GM15510 (cell line): Measurements from ENCODE around the gene LRMDA.

Source experiments
- POLR2A ChIP-seq: IDR thresholded peaks from 3 replicates; pipeline ENCODE4 v1.6.1; 2011; ENCODE audit warnings: borderline replicate concordance; ENCODE audit not compliant: insufficient read length; ENCODE audit errors: extremely low read depth

LRMDA gene

GRCh38 chr10:76066457-76066856 is 635.0 kb downstream of the LRMDA start:
- TF ChIP-seq POLR2A: no peak

GRCh38 chr10:76067447-76067846 is 636.0 kb downstream of the LRMDA start:
- TF ChIP-seq POLR2A: no peak

- TF ChIP-seq POLR2A: no peak
These were observed 637.4 kb downstream of the LRMDA start for GRCh38 chr10:76068856-76069255.

GRCh38 chr10:76070916-76071315 is 639.5 kb downstream of the LRMDA start:
- TF ChIP-seq POLR2A: no peak

- no peak for TF ChIP-seq POLR2A
These were observed 640.4 kb downstream of the LRMDA start for GRCh38 chr10:76071653-76072365.

- TF ChIP-seq POLR2A: no peak
These were observed 641.0 kb downstream of the LRMDA start for GRCh38 chr10:76072384-76072783.

- no peak for TF ChIP-seq POLR2A
These were observed 642.1 kb downstream of the LRMDA start for GRCh38 chr10:76073524-76073923.

- no peak for TF ChIP-seq POLR2A
These were observed 643.2 kb downstream of the LRMDA start for GRCh38 chr10:76074659-76075058.

GRCh38 chr10:76080451-76080850 is 649.0 kb downstream of the LRMDA start:
- no peak for TF ChIP-seq POLR2A

GRCh38 chr10:76080991-76081390 is 649.6 kb downstream of the LRMDA start:
- TF ChIP-seq POLR2A: no peak

GRCh38 chr10:76082232-76082631 is 650.8 kb downstream of the LRMDA start:
- no peak for TF ChIP-seq POLR2A

GRCh38 chr10:76082956-76083355 is 651.5 kb downstream of the LRMDA start:
- TF ChIP-seq POLR2A: no peak

GRCh38 chr10:76085002-76085816 is 653.8 kb downstream of the LRMDA start:
- TF ChIP-seq POLR2A: no peak

- TF ChIP-seq POLR2A: no peak
These were observed 654.4 kb downstream of the LRMDA start for GRCh38 chr10:76085817-76086167.

- no peak for TF ChIP-seq POLR2A
These were observed 654.8 kb downstream of the LRMDA start for GRCh38 chr10:76086170-76086760.

GRCh38 chr10:76086761-76087639 is 655.6 kb downstream of the LRMDA start:
- TF ChIP-seq POLR2A: no peak

- no peak for TF ChIP-seq POLR2A
These were observed 656.6 kb downstream of the LRMDA start for GRCh38 chr10:76088008-76088407.
